Psoas muscle (tissue), 8 donors: ENCODE measurements around the gene ADGRB2. TPM values are rescaled to one million over a fixed set of nuclear protein-coding genes. Genes with fewer than 3 reads are reported as not detected.
"Not testable (repeated sequence)": the region's sequence is repeated elsewhere in the genome, so short reads cannot be mapped to it uniquely, and the experiment has no call there.

Source experiments
- ATAC-seq, 4 donors: fragments of 200-7000 bp; cut with Tn5 transposase; one replicate each; pipeline ENCODE4 v1.9.1; 2020; ENCODE audit warnings: moderate library complexity in 3 of 4, mild to moderate bottlenecking in 2 of 4
- DNase-seq, 2 donors: peaks; one replicate each; pipeline ENCODE4 v3.0.0-alpha.2; 2020
- H3K27ac ChIP-seq: fragments of 200-600 bp; one replicate; pipeline ENCODE4 v1.8.0; 2022
- H3K27me3 ChIP-seq, 3 donors: fragments of 200-600 bp in 1 of 3; one replicate each; pipeline versions ENCODE4 v1.6.1 to v1.8.0; 2013 to 2022; ENCODE audit warnings: low read length in 2 of 3, mild to moderate bottlenecking in 2 of 3, moderate library complexity in 1 of 3; ENCODE audit not compliant: insufficient read depth in 3 of 3
- H3K36me3 ChIP-seq, 2 donors: fragments of 200-600 bp in 1 of 2; one replicate each; pipeline versions ENCODE4 v1.6.1 to v1.8.0; 2013 to 2022; ENCODE audit warnings: low read depth in 1 of 2, mild to moderate bottlenecking in 1 of 2, moderate library complexity in 1 of 2; ENCODE audit not compliant: insufficient read depth in 1 of 2
- H3K4me1 ChIP-seq: fragments of 200-600 bp; one replicate; pipeline ENCODE4 v1.8.0; 2022
- H3K4me3 ChIP-seq: fragments of 200-600 bp; one replicate; pipeline ENCODE4 v1.8.0; 2022; ENCODE audit warnings: mild to moderate bottlenecking
- H3K9me3 ChIP-seq: fragments of 200-600 bp; one replicate; pipeline ENCODE4 v1.8.0; 2022
- WGBS, 3 donors: extraction: QIAGEN DNeasy Blood & Tissue Kit; methylation state at CpG; one replicate each; pipeline versions ENCODE4 v1.1.6 to v1.1.7; 2013; 5-methylcytosine and 5-hydroxymethylcytosine counted together
- intact Hi-C, 2 donors: fragments of 100-400 bp; cut with DNase I; formaldehyde crosslinking; loops; one replicate each; pipeline versions ENCODE4 v1.11.0 to v1.14.2; 2022
- polyA plus RNA-seq, 3 donors: library from polyadenylated mRNA; stranded (reverse); fragments of 200-250 nt; gene quantifications; one replicate each; pipeline ENCODE4 v1.2.3, GENCODE V29; 2013
- total RNA-seq, 4 donors: library from RNA; stranded (reverse); fragmentation: NEBNext Ultra II Directional in 2 of 4; extraction: Animal tissue kit (Norgen Biotek cat#: 25700) in 2 of 4; gene quantifications; one replicate each; pipeline versions ENCODE4 v1.2.1 to v1.2.4, GENCODE V29; 2021 to 2023
- TF ChIP-seq, protein P1 (sequence below): fragments of 200-600 bp; IDR thresholded peaks from one replicate; pipeline ENCODE4 v1.8.0; 2022; ENCODE audit warnings: antibody characterized with exemption
- donor health status: healthy with polysubstance abuse.
- donor health status: DM: no; HTN: no; CAD: no; lungs with moderate emphysema.
- donor health status: Bipolar disorder and iron deficiency.
- donor health status: healthy.
- donor health status: DM: yes; HTN: yes; CAD: no.
- donor health status: DM: no; HTN: no; CAD: no.
- donor health status: DM: no; HTN: no; CAD: no.
- donor health status: DM: yes; HTN: yes; CAD: no.

ADGRB2 gene
- total and polyA plus RNA-seq, 7 donors: 0.44 to 1.8 (median 0.73) TPM

DNA sequence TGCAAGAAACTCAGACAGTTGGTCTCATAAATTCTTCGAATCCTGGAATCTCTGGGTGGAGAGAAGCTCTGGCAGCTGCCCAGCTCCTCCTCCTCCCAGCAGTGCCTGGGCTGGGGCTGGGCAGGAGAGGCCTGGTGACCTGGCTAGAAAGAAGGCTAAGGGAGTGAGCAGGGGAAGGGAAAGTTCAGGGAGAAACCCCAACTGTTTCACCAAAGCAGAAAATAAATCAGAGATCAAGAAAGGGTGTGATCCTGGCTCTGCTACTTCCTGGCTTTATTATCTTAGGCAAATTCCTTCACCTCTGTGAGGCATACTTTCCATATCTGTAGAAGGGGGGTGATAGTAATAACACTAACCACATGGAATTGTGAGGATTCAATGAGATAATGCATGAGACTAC is 51.5 kb downstream of the ADGRB2 start:
- intact Hi-C loops: no loop called here
- no peaks in the 10 kb centered on the region for H3K36me3 ChIP-seq
- DNase-seq: peak in 1 of 2 donors; percentile 47
- peak overlapping the region; percentile 91 for H3K27ac ChIP-seq
- TF ChIP-seq, protein P1, sequence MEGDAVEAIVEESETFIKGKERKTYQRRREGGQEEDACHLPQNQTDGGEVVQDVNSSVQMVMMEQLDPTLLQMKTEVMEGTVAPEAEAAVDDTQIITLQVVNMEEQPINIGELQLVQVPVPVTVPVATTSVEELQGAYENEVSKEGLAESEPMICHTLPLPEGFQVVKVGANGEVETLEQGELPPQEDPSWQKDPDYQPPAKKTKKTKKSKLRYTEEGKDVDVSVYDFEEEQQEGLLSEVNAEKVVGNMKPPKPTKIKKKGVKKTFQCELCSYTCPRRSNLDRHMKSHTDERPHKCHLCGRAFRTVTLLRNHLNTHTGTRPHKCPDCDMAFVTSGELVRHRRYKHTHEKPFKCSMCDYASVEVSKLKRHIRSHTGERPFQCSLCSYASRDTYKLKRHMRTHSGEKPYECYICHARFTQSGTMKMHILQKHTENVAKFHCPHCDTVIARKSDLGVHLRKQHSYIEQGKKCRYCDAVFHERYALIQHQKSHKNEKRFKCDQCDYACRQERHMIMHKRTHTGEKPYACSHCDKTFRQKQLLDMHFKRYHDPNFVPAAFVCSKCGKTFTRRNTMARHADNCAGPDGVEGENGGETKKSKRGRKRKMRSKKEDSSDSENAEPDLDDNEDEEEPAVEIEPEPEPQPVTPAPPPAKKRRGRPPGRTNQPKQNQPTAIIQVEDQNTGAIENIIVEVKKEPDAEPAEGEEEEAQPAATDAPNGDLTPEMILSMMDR: no peak
- peaks cover 16% of the 10 kb centered on the region for H3K4me1 ChIP-seq
- no peaks in the 10 kb centered on the region for H3K9me3 ChIP-seq
- H3K27me3 ChIP-seq: no peaks in the 10 kb centered on the region
- no peak overlapping the region for H3K4me3 ChIP-seq
- 7 to 18% (median 8%) methylated on average over 1 of the region's 1 CpG for WGBS, 3 donors
- ATAC-seq: no peak

DNA sequence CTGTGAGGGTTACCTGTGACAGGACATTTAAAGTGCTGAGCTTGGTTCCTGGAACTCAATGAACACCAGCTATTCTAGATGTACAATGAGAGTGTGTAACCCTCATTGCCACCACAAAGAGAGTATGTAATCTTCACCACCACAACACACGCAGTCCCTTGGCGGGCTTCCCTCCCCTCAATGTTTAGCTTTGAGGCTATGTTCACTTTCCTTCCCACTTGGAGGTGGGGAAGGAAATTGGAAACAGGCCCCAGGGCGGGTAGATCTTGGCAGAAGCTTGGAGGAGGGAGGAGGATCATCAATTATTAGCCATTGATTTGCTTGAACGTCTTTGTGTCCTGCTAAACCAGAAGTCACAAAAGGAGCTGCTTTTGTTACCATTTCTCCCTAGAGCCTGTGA is 52.1 kb downstream of the ADGRB2 start:
- Histone ChIP-seq H3K27ac (no peak overlapping the region), H3K36me3 (no peaks in the 10 kb centered on the region), H3K4me3 (no peak overlapping the region), H3K27me3 (no peaks in the 10 kb centered on the region), H3K4me1 (peaks cover 16% of the 10 kb centered on the region), H3K9me3 (no peaks in the 10 kb centered on the region)
- TF ChIP-seq, protein P1: no peak
- intact Hi-C loops: no loop called here
- no peak for ATAC-seq
- 75 to 89% (median 80%) methylated on average over 4 of the region's 4 CpGs for WGBS, 3 donors
- DNase-seq: no peak

DNA sequence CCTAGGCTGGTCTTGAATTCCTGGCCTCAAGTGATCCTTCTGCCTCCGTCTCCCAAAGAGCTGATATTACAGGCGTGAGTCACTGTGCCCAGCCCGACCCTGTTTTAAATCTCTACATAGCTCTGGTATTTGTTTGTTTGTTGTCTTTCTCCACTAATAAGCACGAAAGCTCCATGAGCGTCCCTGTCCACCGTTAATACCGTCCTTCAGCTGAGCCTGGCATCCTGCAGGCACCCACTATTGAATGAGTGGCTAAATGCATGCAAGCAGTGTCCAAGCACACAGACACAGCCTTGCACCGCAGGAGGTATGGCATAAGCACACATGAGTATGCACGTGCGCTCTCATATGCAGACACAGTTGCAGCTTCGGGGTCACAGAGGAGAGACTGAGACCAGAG is 55.8 kb downstream of the ADGRB2 start:
- no peaks in the 10 kb centered on the region for H3K36me3 ChIP-seq
- no peak overlapping the region for H3K27ac ChIP-seq
- no peak for DNase-seq
- H3K4me1 ChIP-seq: peaks cover 4% of the 10 kb centered on the region
- no peaks in the 10 kb centered on the region for H3K9me3 ChIP-seq
- H3K27me3 ChIP-seq: no peaks in the 10 kb centered on the region
- intact Hi-C loops: no loop called here
- ATAC-seq: no peak
- TF ChIP-seq, protein P1: no peak
- WGBS, 3 donors: 74 to 81% (median 75%) methylated on average over 11 of the region's 11 CpGs
- H3K4me3 ChIP-seq: no peak overlapping the region

DNA sequence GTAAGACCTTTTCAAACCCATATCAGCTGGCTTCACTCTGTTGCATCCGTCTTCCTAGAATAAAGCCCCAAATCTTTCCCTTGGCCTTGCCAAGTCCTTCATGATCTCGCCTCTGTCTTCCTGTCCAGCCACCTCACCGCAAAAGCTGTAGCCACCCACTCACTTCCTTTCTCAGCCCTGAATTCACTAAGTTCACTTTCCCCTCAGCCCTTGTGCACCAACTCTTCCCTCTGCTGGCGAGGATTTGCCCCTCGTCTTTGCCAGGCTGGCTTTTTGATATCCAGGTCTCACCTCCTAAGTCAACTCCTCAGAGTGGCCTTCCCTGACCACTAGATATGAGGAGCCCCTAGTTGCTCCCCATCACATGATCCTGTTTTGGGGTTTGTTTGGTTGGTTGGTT is 56.4 kb downstream of the ADGRB2 start:
- ATAC-seq: no peak
- WGBS, 3 donors: 43 to 58% (median 53%) methylated on average over 5 of the region's 5 CpGs
- TF ChIP-seq, protein P1: no peak
- H3K36me3 ChIP-seq: no peaks in the 10 kb centered on the region
- no peak for DNase-seq
- H3K27me3 ChIP-seq: no peaks in the 10 kb centered on the region
- no peak overlapping the region for H3K27ac ChIP-seq
- peaks cover 4% of the 10 kb centered on the region for H3K4me1 ChIP-seq
- intact Hi-C loops: no loop called here
- H3K9me3 ChIP-seq: no peaks in the 10 kb centered on the region
- no peak overlapping the region for H3K4me3 ChIP-seq

DNA sequence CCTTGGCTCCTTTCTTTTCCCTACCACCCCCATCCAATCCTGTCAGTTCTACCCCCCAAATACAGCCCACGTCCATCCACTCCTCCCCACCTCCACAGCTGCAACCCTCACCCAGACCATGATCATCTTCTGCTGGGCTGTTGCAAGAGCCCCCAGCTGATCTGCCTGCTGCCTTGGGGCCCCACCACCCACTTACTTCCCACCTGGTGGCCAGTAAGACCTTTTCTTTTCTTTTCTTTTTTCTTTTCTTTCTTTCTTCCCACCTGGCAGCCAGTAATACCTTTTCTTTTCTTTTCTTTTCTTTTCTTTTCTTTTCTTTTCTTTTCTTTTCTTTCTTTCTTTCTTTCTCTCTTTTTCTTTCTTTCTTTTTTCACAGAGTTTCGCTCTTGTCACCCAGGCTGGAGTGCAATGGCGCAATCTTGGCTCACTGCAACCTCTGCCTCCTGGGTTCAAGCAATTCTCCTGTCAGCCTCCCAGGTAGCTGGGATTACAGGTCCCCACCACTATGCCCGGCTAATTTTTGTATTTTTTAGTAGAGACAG is 57.0 kb downstream of the ADGRB2 start:
- intact Hi-C loops, H3K9me3 ChIP-seq, H3K4me3 ChIP-seq, H3K27ac ChIP-seq, ATAC-seq, H3K27me3 ChIP-seq, H3K4me1 ChIP-seq, DNase-seq, H3K36me3 ChIP-seq: not testable (repeated sequence)
- 86 to 95% (median 92%) methylated on average over 4 of the region's 4 CpGs for WGBS, 3 donors
